IPS-NIHi7 (cell line): ENCODE results near the gene SERPINB12.

ENCODE experiments used
- DNase-seq: peaks from one replicate; pipeline ENCODE4 v3.0.0; 2012; ENCODE audit warnings: mixed read lengths; ENCODE audit errors: extremely low spot score

Gene SERPINB12

GRCh38 chr18:63542069-63542468, at the start of gene SERPINB12:
TSS of gene SERPINB12 (plus strand) at chr18:63542369. CDS start at chr18:63556160, 13,791 bp downstream.
- DNase-seq, result no peak

- no peak for DNase-seq
These were observed 49.3 kb upstream of the SERPINB12 start for GRCh38 chr18:63492851-63493250.

GRCh38 chr18:63495675-63496074, 46.5 kb upstream of the SERPINB12 start:
- no peak for DNase-seq

GRCh38 chr18:63505566-63506335, 36.4 kb upstream of the SERPINB12 start:
- peak; percentile 69 for DNase-seq

GRCh38 chr18:63506336-63506646, 35.9 kb upstream of the SERPINB12 start:
- no peak for DNase-seq

GRCh38 chr18:63508596-63508995, 33.6 kb upstream of the SERPINB12 start:
- DNase-seq, result no peak

GRCh38 chr18:63511285-63511684, 30.9 kb upstream of the SERPINB12 start:
- peak; percentile 59 for DNase-seq

GRCh38 chr18:63514326-63514725, 27.8 kb upstream of the SERPINB12 start:
- DNase-seq, result no peak

- no peak for DNase-seq
These were observed 27.1 kb upstream of the SERPINB12 start for GRCh38 chr18:63514888-63515678.

GRCh38 chr18:63515801-63516200, 26.4 kb upstream of the SERPINB12 start:
- no peak for DNase-seq

- DNase-seq, result peak; percentile 64
These were observed 23.8 kb upstream of the SERPINB12 start for GRCh38 chr18:63518178-63519012.

- DNase-seq, result no peak
These were observed 22.0 kb upstream of the SERPINB12 start for GRCh38 chr18:63520053-63520685.

GRCh38 chr18:63523660-63524059, 18.5 kb upstream of the SERPINB12 start:
- DNase-seq, result no peak

GRCh38 chr18:63527251-63527650, 14.9 kb upstream of the SERPINB12 start:
- DNase-seq, result no peak

- DNase-seq, result no peak
These were observed 13.2 kb upstream of the SERPINB12 start for GRCh38 chr18:63528863-63529492.

- DNase-seq, result no peak
These were observed 9.7 kb upstream of the SERPINB12 start for GRCh38 chr18:63532471-63532870.

GRCh38 chr18:63534615-63535014, 7.6 kb upstream of the SERPINB12 start:
- DNase-seq, result no peak

- DNase-seq, result no peak
These were observed 2.2 kb upstream of the SERPINB12 start for GRCh38 chr18:63539904-63540510.

GRCh38 chr18:63544017-63544416, 1.8 kb downstream of the SERPINB12 start:
- no peak for DNase-seq

- no peak for DNase-seq
These were observed 2.8 kb downstream of the SERPINB12 start for GRCh38 chr18:63545000-63545399.

- no peak for DNase-seq
These were observed 7.9 kb downstream of the SERPINB12 start for GRCh38 chr18:63550068-63550467.
